ENCODE data around the gene KYNU.
"Not testable (repeated sequence)": the region's sequence is repeated elsewhere in the genome, so short reads cannot be mapped to it uniquely, and the experiment has no call there.

KYNU gene

GRCh38 chr2:142901780-142902179 lies 24.3 kb downstream of the KYNU start:
- no peak overlapping the region for H3K4me3 ChIP-seq (ENCODE audit: low read length)
- H3K27me3 ChIP-seq (ENCODE audit: insufficient read depth, low read length): no peaks in the 10 kb centered on the region
- no peak overlapping the region for H2AFZ ChIP-seq (ENCODE audit: low read depth, low read length)
- no peaks in the 10 kb centered on the region for H3K9me3 ChIP-seq (ENCODE audit: low read length)
- no peaks in the 10 kb centered on the region for H3K36me3 ChIP-seq (ENCODE audit: insufficient read depth, low read length)
- no peaks in the 10 kb centered on the region for H3K4me1 ChIP-seq (ENCODE audit: insufficient read depth, low read length)

GRCh38 chr2:142903726-142904125 lies 26.3 kb downstream of the KYNU start:
- not testable (repeated sequence) for H3K4me1 ChIP-seq (ENCODE audit: insufficient read depth, low read length); H3K36me3 ChIP-seq (ENCODE audit: insufficient read depth, low read length); H3K4me3 ChIP-seq (ENCODE audit: low read length); H2AFZ ChIP-seq (ENCODE audit: low read depth, low read length); H3K9me3 ChIP-seq (ENCODE audit: low read length); H3K27me3 ChIP-seq (ENCODE audit: insufficient read depth, low read length)

- no peak overlapping the region for H2AFZ ChIP-seq (ENCODE audit: low read depth, low read length)
- H3K36me3 ChIP-seq (ENCODE audit: insufficient read depth, low read length): no peaks in the 10 kb centered on the region
- H3K27me3 ChIP-seq (ENCODE audit: insufficient read depth, low read length): no peaks in the 10 kb centered on the region
- H3K4me1 ChIP-seq (ENCODE audit: insufficient read depth, low read length): no peaks in the 10 kb centered on the region
- no peaks in the 10 kb centered on the region for H3K9me3 ChIP-seq (ENCODE audit: low read length)
- H3K4me3 ChIP-seq (ENCODE audit: low read length): no peak overlapping the region
These were observed 30.2 kb downstream of the KYNU start for GRCh38 chr2:142907653-142908052.

- H3K4me3 ChIP-seq (ENCODE audit: low read length): no peak overlapping the region
- H3K9me3 ChIP-seq (ENCODE audit: low read length): no peaks in the 10 kb centered on the region
- no peak overlapping the region for H2AFZ ChIP-seq (ENCODE audit: low read depth, low read length)
- no peaks in the 10 kb centered on the region for H3K36me3 ChIP-seq (ENCODE audit: insufficient read depth, low read length)
- H3K4me1 ChIP-seq (ENCODE audit: insufficient read depth, low read length): no peaks in the 10 kb centered on the region
- no peaks in the 10 kb centered on the region for H3K27me3 ChIP-seq (ENCODE audit: insufficient read depth, low read length)
These were observed 37.2 kb downstream of the KYNU start for GRCh38 chr2:142914507-142915313.

GRCh38 chr2:142915502-142915901 lies 38.0 kb downstream of the KYNU start:
- no peaks in the 10 kb centered on the region for H3K4me1 ChIP-seq (ENCODE audit: insufficient read depth, low read length)

GRCh38 chr2:142918624-142919023 lies 41.2 kb downstream of the KYNU start:
- Histone ChIP-seq H3K27me3 (ENCODE audit: insufficient read depth, low read length) (no peaks in the 10 kb centered on the region), H3K4me1 (ENCODE audit: insufficient read depth, low read length) (no peaks in the 10 kb centered on the region), H3K4me3 (ENCODE audit: low read length) (no peak overlapping the region), H2AFZ (ENCODE audit: low read depth, low read length) (no peak overlapping the region), H3K36me3 (ENCODE audit: insufficient read depth, low read length) (no peaks in the 10 kb centered on the region), H3K9me3 (ENCODE audit: low read length) (no peaks in the 10 kb centered on the region)

More at GRCh38 chr2:142915502-142915901, 38.0 kb downstream of the KYNU start:
- Histone ChIP-seq H3K36me3 (ENCODE audit: insufficient read depth, low read length) (no peaks in the 10 kb centered on the region), H3K4me3 (ENCODE audit: low read length) (no peak overlapping the region), H2AFZ (ENCODE audit: low read depth, low read length) (no peak overlapping the region), H3K27me3 (ENCODE audit: insufficient read depth, low read length) (no peaks in the 10 kb centered on the region), H3K9me3 (ENCODE audit: low read length) (no peaks in the 10 kb centered on the region)

GRCh38 chr2:142920571-142920970 lies 43.1 kb downstream of the KYNU start:
- Histone ChIP-seq H3K27me3 (ENCODE audit: insufficient read depth, low read length) (no peaks in the 10 kb centered on the region), H3K9me3 (ENCODE audit: low read length) (no peaks in the 10 kb centered on the region), H3K4me3 (ENCODE audit: low read length) (no peak overlapping the region)

GRCh38 chr2:142926445-142926844 lies 49.0 kb downstream of the KYNU start:
- Histone ChIP-seq H3K4me3 (ENCODE audit: low read length) (no peak overlapping the region), H3K4me1 (ENCODE audit: insufficient read depth, low read length) (no peaks in the 10 kb centered on the region), H3K36me3 (ENCODE audit: insufficient read depth, low read length) (no peaks in the 10 kb centered on the region), H2AFZ (ENCODE audit: low read depth, low read length) (no peak overlapping the region), H3K27me3 (ENCODE audit: insufficient read depth, low read length) (no peaks in the 10 kb centered on the region), H3K9me3 (ENCODE audit: low read length) (no peaks in the 10 kb centered on the region)

More at GRCh38 chr2:142920571-142920970, 43.1 kb downstream of the KYNU start:
- no peaks in the 10 kb centered on the region for H3K36me3 ChIP-seq (ENCODE audit: insufficient read depth, low read length)
- H3K4me1 ChIP-seq (ENCODE audit: insufficient read depth, low read length): no peaks in the 10 kb centered on the region
- H2AFZ ChIP-seq (ENCODE audit: low read depth, low read length): no peak overlapping the region

- Histone ChIP-seq H3K4me1 (ENCODE audit: insufficient read depth, low read length) (no peaks in the 10 kb centered on the region), H3K4me3 (ENCODE audit: low read length) (no peak overlapping the region), H3K9me3 (ENCODE audit: low read length) (no peaks in the 10 kb centered on the region), H3K27me3 (ENCODE audit: insufficient read depth, low read length) (no peaks in the 10 kb centered on the region), H2AFZ (ENCODE audit: low read depth, low read length) (no peak overlapping the region), H3K36me3 (ENCODE audit: insufficient read depth, low read length) (no peaks in the 10 kb centered on the region)
These were observed 53.5 kb downstream of the KYNU start for GRCh38 chr2:142930835-142931398.

GRCh38 chr2:142933916-142934315 lies 56.5 kb downstream of the KYNU start:
- Histone ChIP-seq H3K4me3 (ENCODE audit: low read length) (no peak overlapping the region), H3K36me3 (ENCODE audit: insufficient read depth, low read length) (no peaks in the 10 kb centered on the region), H3K9me3 (ENCODE audit: low read length) (no peaks in the 10 kb centered on the region), H3K4me1 (ENCODE audit: insufficient read depth, low read length) (no peaks in the 10 kb centered on the region), H2AFZ (ENCODE audit: low read depth, low read length) (no peak overlapping the region), H3K27me3 (ENCODE audit: insufficient read depth, low read length) (no peaks in the 10 kb centered on the region)

- Histone ChIP-seq H3K27me3 (ENCODE audit: insufficient read depth, low read length) (no peaks in the 10 kb centered on the region), H3K9me3 (ENCODE audit: low read length) (no peaks in the 10 kb centered on the region), H3K4me3 (ENCODE audit: low read length) (no peak overlapping the region), H3K4me1 (ENCODE audit: insufficient read depth, low read length) (no peaks in the 10 kb centered on the region), H2AFZ (ENCODE audit: low read depth, low read length) (no peak overlapping the region), H3K36me3 (ENCODE audit: insufficient read depth, low read length) (no peaks in the 10 kb centered on the region)
These were observed 58.2 kb downstream of the KYNU start for GRCh38 chr2:142935563-142936089.

GRCh38 chr2:142936629-142937028 lies 59.2 kb downstream of the KYNU start:
- H3K36me3 ChIP-seq (ENCODE audit: insufficient read depth, low read length): no peaks in the 10 kb centered on the region
- no peaks in the 10 kb centered on the region for H3K9me3 ChIP-seq (ENCODE audit: low read length)
- no peak overlapping the region for H2AFZ ChIP-seq (ENCODE audit: low read depth, low read length)
- no peak overlapping the region for H3K4me3 ChIP-seq (ENCODE audit: low read length)
- no peaks in the 10 kb centered on the region for H3K27me3 ChIP-seq (ENCODE audit: insufficient read depth, low read length)
- no peaks in the 10 kb centered on the region for H3K4me1 ChIP-seq (ENCODE audit: insufficient read depth, low read length)

- Histone ChIP-seq H3K9me3 (ENCODE audit: low read length) (no peaks in the 10 kb centered on the region), H3K4me3 (ENCODE audit: low read length) (no peak overlapping the region), H2AFZ (ENCODE audit: low read depth, low read length) (no peak overlapping the region), H3K4me1 (ENCODE audit: insufficient read depth, low read length) (no peaks in the 10 kb centered on the region), H3K36me3 (ENCODE audit: insufficient read depth, low read length) (no peaks in the 10 kb centered on the region), H3K27me3 (ENCODE audit: insufficient read depth, low read length) (no peaks in the 10 kb centered on the region)
These were observed 59.9 kb downstream of the KYNU start for GRCh38 chr2:142937347-142937746.

Data from neuron (in vitro differentiated cells).